ENCODE data around the gene PRF1.

The PRF1 gene

GRCh38 chr10:70549351-70549961 is 53.1 kb downstream of the PRF1 start:
- no peak for TF ChIP-seq CTCF (IDR thresholded peaks at IDR 0.05; ENCODE audit: low read depth, low read length)
- in situ Hi-C loops (cut with HindIII; ENCODE audit: low sequenced_read_pairs): no loop called here
- DNase-seq (ENCODE audit: low read depth, low spot score): no peak
- H3K4me3 ChIP-seq (ENCODE audit: low read depth, low read length): no peak overlapping the region
